Suprapubic skin (tissue), 4 donors: ENCODE results near the gene B3GNT5. TPM values are rescaled to one million over a fixed set of nuclear protein-coding genes. Genes with fewer than 3 reads are reported as not detected.

Experiments used
- DNase-seq, 2 donors: peaks; one replicate each; pipeline ENCODE4 v3.0.0-alpha.2; 2019; ENCODE audit warnings: low spot score in 2 of 2
- H3K27ac ChIP-seq: fragments of 200-600 bp; sonication (generic); one replicate; pipeline ENCODE4 v1.5.1; 2019
- H3K27me3 ChIP-seq: fragments of 200-600 bp; sonication (generic); one replicate; pipeline ENCODE4 v1.5.1; 2019
- H3K36me3 ChIP-seq: fragments of 200-600 bp; sonication (generic); one replicate; pipeline ENCODE4 v1.5.1; 2019
- H3K4me1 ChIP-seq: fragments of 200-600 bp; sonication (generic); one replicate; pipeline ENCODE4 v1.5.1; 2019
- H3K4me3 ChIP-seq: fragments of 200-600 bp; sonication (generic); one replicate; pipeline ENCODE4 v1.5.1; 2019; ENCODE audit warnings: mild to moderate bottlenecking
- H3K9me3 ChIP-seq: fragments of 200-600 bp; sonication (generic); one replicate; pipeline ENCODE4 v1.5.1; 2019
- EP300 ChIP-seq: sonication (generic); formaldehyde crosslinking; IDR thresholded peaks from one replicate; pipeline ENCODE4 v1.6.1; 2017; ENCODE audit warnings: antibody characterized with exemption
- POLR2A ChIP-seq, 2 donors: fragments of 450-650 bp; IDR thresholded peaks; one replicate each; pipeline ENCODE4 v1.6.1; 2017; ENCODE audit warnings: antibody characterized with exemption in 2 of 2, mild to moderate bottlenecking in 2 of 2, moderate library complexity in 2 of 2
- POLR2AphosphoS5 ChIP-seq, 3 donors: sonication (generic); formaldehyde crosslinking; IDR thresholded peaks; one replicate each; pipeline ENCODE4 v1.6.1; 2017; ENCODE audit warnings: antibody characterized with exemption in 3 of 3
- WGBS: methylation state at CpG from one replicate; pipeline ENCODE4 v1.1.5; 2018; 5-methylcytosine and 5-hydroxymethylcytosine counted together
- total RNA-seq, 4 donors: library from RNA; depleted of rRNA; stranded (reverse); fragments of >200 nt; gene quantifications; one replicate each; pipeline ENCODE4 v1.1.0, GENCODE V29; 2016
- TF ChIP-seq, protein P1 (sequence below), 2 donors: fragments of 200-600 bp in 1 of 2; fragments of 450-650 bp in 1 of 2; sonication (generic) in 1 of 2; IDR thresholded peaks; one replicate each; pipeline ENCODE4 v1.5.1; 2016 to 2019; ENCODE audit warnings: antibody characterized with exemption in 2 of 2, mild to moderate bottlenecking in 1 of 2, moderate library complexity in 1 of 2

The B3GNT5 gene
- total RNA-seq, 4 donors from 2014 or later = 14.6 to 30.8 (median 27.5) TPM

DNA sequence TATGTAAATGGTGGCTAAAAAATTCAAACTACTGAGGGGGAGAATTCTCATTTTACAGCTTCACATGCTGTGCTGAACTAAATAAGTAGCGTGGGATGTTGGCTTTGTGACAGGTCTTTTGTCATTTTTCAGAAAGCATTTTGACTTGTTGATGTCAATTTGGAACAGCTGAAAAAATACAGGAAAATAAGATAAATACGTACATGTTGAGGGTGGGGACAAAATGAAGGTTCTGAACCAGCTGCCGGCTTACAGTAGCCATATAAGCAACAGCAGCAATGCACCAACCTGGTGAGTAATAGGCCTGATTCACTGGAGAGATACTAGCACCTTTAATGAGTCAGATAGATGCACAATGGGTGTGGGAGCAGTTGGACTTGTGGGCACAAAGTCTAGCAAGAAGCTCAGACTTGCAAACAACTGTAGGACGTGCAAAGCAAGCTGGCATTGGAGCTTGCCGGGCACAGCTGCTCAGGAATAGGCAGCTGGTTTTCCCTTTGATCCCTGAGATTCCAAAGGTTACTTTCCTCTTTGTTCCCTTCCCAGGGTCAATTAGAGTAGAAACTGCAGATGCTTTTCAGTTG is 12.9 kb downstream of the B3GNT5 start:
- DNase-seq = no peak
- TF ChIP-seq POLR2AphosphoS5 (IDR thresholded peaks at IDR 0.05) (peak in 1 of 3 donors; percentile 45), EP300 (no peak)
- no peak overlapping the region for H3K4me3 ChIP-seq

DNA sequence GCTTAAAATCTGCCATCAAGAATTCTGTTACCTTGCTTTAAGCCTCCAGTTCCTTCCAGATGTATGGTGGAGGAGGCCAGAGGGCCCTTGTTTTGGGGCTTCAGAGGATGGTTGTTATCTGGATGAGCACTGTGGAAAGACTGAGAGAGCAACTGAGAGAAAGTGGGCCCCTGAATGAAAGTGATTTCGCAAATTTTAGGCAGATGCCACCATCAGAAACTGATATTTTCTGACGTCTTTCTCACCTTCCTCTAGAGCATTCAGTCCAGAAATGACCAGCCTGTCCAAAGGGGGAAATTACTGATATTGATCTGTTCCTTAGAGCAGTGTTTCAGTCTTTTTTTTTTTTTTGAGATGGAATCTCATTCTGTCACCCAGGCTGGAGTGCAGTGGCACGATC is 13.4 kb downstream of the B3GNT5 start:
- no peak for DNase-seq
- Histone ChIP-seq H3K27ac (peak overlapping the region; percentile 72), H3K27me3 (no peaks in the 10 kb centered on the region), H3K4me3 (no peak overlapping the region), H3K4me1 (peaks cover 58% of the 10 kb centered on the region), H3K36me3 (no peaks in the 10 kb centered on the region), H3K9me3 (no peaks in the 10 kb centered on the region)
- WGBS = 76% methylated on average over 3 of the region's 3 CpGs
- TF ChIP-seq, protein P1, sequence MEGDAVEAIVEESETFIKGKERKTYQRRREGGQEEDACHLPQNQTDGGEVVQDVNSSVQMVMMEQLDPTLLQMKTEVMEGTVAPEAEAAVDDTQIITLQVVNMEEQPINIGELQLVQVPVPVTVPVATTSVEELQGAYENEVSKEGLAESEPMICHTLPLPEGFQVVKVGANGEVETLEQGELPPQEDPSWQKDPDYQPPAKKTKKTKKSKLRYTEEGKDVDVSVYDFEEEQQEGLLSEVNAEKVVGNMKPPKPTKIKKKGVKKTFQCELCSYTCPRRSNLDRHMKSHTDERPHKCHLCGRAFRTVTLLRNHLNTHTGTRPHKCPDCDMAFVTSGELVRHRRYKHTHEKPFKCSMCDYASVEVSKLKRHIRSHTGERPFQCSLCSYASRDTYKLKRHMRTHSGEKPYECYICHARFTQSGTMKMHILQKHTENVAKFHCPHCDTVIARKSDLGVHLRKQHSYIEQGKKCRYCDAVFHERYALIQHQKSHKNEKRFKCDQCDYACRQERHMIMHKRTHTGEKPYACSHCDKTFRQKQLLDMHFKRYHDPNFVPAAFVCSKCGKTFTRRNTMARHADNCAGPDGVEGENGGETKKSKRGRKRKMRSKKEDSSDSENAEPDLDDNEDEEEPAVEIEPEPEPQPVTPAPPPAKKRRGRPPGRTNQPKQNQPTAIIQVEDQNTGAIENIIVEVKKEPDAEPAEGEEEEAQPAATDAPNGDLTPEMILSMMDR (IDR thresholded peaks at IDR 0.05) = no peak
- TF ChIP-seq POLR2A (IDR thresholded peaks at IDR 0.05) (no peak), EP300 (no peak), POLR2AphosphoS5 (IDR thresholded peaks at IDR 0.05) (no peak)

More for the DNA sequence above, 12.9 kb downstream of the B3GNT5 start:
- no peaks in the 10 kb centered on the region for H3K36me3 ChIP-seq
- H3K27ac ChIP-seq = peak overlapping the region; percentile 82
- no peaks in the 10 kb centered on the region for H3K27me3 ChIP-seq
- WGBS = 47% methylated on average over 5 of the region's 5 CpGs
- H3K4me1 ChIP-seq = peaks cover 62% of the 10 kb centered on the region
- no peaks in the 10 kb centered on the region for H3K9me3 ChIP-seq

DNA sequence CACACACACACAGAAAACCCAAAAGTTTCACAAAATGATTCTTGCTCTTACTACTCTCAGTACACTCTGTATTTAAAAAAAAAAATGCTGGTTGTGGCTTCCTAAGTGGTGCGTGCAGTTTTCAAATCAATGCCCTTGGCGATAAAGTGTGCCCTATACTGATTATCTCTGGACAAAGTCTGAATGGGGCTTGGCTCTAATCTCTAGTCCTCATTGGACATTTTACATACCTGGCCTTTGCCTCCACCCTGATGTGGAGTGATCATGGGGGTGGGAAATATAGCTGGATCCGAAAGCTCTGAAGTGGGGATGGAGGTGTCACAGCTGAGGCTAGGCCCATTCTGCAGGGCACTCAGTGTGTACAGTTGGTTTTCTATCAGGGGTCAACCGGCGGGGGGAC is 14.1 kb downstream of the B3GNT5 start:
- TF ChIP-seq POLR2AphosphoS5 (IDR thresholded peaks at IDR 0.05) = no peak
- TF ChIP-seq, protein P1 (IDR thresholded peaks at IDR 0.05) = no peak
- TF ChIP-seq POLR2A (IDR thresholded peaks at IDR 0.05) = no peak
- TF ChIP-seq EP300 = no peak
- H3K4me3 ChIP-seq = no peak overlapping the region
- no peaks in the 10 kb centered on the region for H3K9me3 ChIP-seq
- H3K4me1 ChIP-seq = peaks cover 58% of the 10 kb centered on the region
- H3K27ac ChIP-seq = peak overlapping the region; percentile 72
- H3K36me3 ChIP-seq = no peaks in the 10 kb centered on the region
- H3K27me3 ChIP-seq = no peaks in the 10 kb centered on the region
- DNase-seq = no peak
- 91% methylated on average over 5 of the region's 5 CpGs for WGBS

DNA sequence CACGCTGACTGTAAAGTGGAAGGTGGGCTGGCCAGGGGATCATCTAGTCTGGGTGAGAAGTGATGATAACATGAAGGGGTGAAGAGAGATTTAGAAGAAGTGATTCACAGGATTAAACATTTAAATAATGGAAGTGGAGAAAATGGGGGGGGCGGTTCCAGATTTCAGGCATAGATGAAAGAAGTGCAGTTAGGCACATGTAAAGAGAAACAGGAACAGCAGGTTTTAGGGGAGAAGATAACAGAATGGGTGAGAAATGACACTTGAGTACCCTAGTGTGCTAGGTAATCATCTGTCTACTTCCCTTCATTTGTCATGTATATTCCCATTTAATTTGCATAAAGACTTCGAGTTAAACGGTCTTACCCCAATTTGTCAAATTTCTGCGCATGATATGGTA is 15.3 kb downstream of the B3GNT5 start:
- no peaks in the 10 kb centered on the region for H3K9me3 ChIP-seq
- H3K27me3 ChIP-seq = no peaks in the 10 kb centered on the region
- H3K27ac ChIP-seq = no peak overlapping the region
- no peak for DNase-seq
- H3K4me3 ChIP-seq = no peak overlapping the region
- TF ChIP-seq, protein P1 (IDR thresholded peaks at IDR 0.05) = no peak
- TF ChIP-seq POLR2AphosphoS5 (IDR thresholded peaks at IDR 0.05) (no peak), POLR2A (IDR thresholded peaks at IDR 0.05) (no peak), EP300 (no peak)
- H3K4me1 ChIP-seq = peaks cover 52% of the 10 kb centered on the region
- WGBS = 68% methylated on average over 5 of the region's 5 CpGs
- H3K36me3 ChIP-seq = no peaks in the 10 kb centered on the region

DNA sequence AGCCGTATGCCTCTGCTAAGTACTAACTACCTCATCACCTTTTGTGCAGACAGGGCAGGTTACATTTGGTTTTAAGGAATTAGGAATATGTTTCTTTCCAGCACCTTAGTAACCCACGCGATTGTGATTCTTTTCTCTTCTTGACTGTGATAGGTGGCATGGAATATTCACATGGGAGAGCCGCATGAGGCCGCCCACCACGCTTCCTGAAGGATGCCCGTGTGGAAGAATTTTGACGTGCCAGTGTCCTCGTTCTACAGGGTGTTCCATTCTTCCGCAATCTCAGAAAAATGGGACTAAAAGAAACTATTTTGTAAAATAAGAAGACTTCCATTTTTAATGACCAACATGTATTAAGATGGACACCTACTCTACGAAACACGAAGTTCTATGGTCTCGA is 16.3 kb downstream of the B3GNT5 start:
- DNase-seq = no peak
- no peak for TF ChIP-seq EP300
- TF ChIP-seq POLR2AphosphoS5 (IDR thresholded peaks at IDR 0.05) = no peak
- TF ChIP-seq, protein P1 (IDR thresholded peaks at IDR 0.05) = no peak
- no peak for TF ChIP-seq POLR2A (IDR thresholded peaks at IDR 0.05)
- no peak overlapping the region for H3K4me3 ChIP-seq
- H3K4me1 ChIP-seq = peaks cover 50% of the 10 kb centered on the region
- no peaks in the 10 kb centered on the region for H3K36me3 ChIP-seq
- WGBS = 98% methylated on average over 13 of the region's 13 CpGs
- no peaks in the 10 kb centered on the region for H3K9me3 ChIP-seq
- no peaks in the 10 kb centered on the region for H3K27me3 ChIP-seq
- no peak overlapping the region for H3K27ac ChIP-seq

DNA sequence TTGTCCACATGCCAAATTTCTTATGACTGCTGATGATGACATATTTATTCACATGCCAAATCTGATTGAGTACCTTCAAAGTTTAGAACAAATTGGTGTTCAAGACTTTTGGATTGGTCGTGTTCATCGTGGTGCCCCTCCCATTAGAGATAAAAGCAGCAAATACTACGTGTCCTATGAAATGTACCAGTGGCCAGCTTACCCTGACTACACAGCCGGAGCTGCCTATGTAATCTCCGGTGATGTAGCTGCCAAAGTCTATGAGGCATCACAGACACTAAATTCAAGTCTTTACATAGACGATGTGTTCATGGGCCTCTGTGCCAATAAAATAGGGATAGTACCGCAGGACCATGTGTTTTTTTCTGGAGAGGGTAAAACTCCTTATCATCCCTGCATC is 17.3 kb downstream of the B3GNT5 start:
- no peak for DNase-seq
- Histone ChIP-seq H3K36me3 (no peaks in the 10 kb centered on the region), H3K27me3 (no peaks in the 10 kb centered on the region), H3K9me3 (no peaks in the 10 kb centered on the region), H3K27ac (no peak overlapping the region), H3K4me3 (no peak overlapping the region), H3K4me1 (peaks cover 43% of the 10 kb centered on the region)
- TF ChIP-seq, protein P1 (IDR thresholded peaks at IDR 0.05) = no peak
- TF ChIP-seq EP300 (no peak), POLR2A (IDR thresholded peaks at IDR 0.05) (no peak), POLR2AphosphoS5 (IDR thresholded peaks at IDR 0.05) (no peak)
- WGBS = 66% methylated on average over 7 of the region's 7 CpGs
